DND-41 (cell line): ENCODE data around the gene STARD10.

ENCODE experiments used
- ATAC-seq: fragments of 200-7000 bp; cut with Tn5 transposase; 3 replicates; pipeline ENCODE4 v1.9.1; 2021; ENCODE audit warnings: low read depth; ENCODE audit not compliant: insufficient read depth
- DNase-seq: peaks from one replicate; pipeline ENCODE4 v3.0.0-alpha.2; 2020
- H2AFZ ChIP-seq: 2 replicates; pipeline ENCODE4 v1.6.0; 2012; ENCODE audit warnings: low read depth, low read length
- H3K27ac ChIP-seq: 2 replicates; pipeline ENCODE4 v1.5.1; 2012; ENCODE audit warnings: low read length, inconsistent platforms
- H3K27me3 ChIP-seq: fragments of 200-600 bp; sonication (generic); 2 replicates; pipeline ENCODE4 v1.6.0; 2012; ENCODE audit warnings: low read length, mild to moderate bottlenecking, inconsistent platforms; ENCODE audit not compliant: insufficient read depth, poor library complexity
- H3K36me3 ChIP-seq: 2 replicates; pipeline ENCODE4 v1.5.1; 2012; ENCODE audit warnings: low read length, inconsistent platforms; ENCODE audit not compliant: insufficient read depth
- H3K4me1 ChIP-seq: 2 replicates; pipeline ENCODE4 v1.5.1; 2012; ENCODE audit warnings: mild to moderate bottlenecking, low read length; ENCODE audit not compliant: insufficient read depth
- H3K4me2 ChIP-seq: 2 replicates; pipeline ENCODE4 v1.6.0; 2012; ENCODE audit warnings: mild to moderate bottlenecking, moderate library complexity, low read length, inconsistent platforms; ENCODE audit not compliant: insufficient read depth
- H3K4me3 ChIP-seq, 2 experiments: fragments of 200-600 bp in 1 of 2; shearing (Covaris generic) in 1 of 2; 2 replicates each; pipeline ENCODE4 v1.5.1; 2012 to 2016; ENCODE audit warnings: inconsistent platforms in 2 of 2, low read length in 2 of 2, mild to moderate bottlenecking in 2 of 2, low read depth in 1 of 2, moderate library complexity in 1 of 2
- H3K79me2 ChIP-seq: 2 replicates; pipeline ENCODE4 v1.6.0; 2012; ENCODE audit warnings: low read length, inconsistent platforms; ENCODE audit not compliant: insufficient read depth
- H3K9ac ChIP-seq: 2 replicates; pipeline ENCODE4 v1.6.0; 2012; ENCODE audit warnings: low read depth, mild to moderate bottlenecking, inconsistent platforms, low read length, moderate library complexity
- H3K9me3 ChIP-seq: 2 replicates; pipeline ENCODE4 v1.5.1; 2012; ENCODE audit warnings: low read length, moderate library complexity, mild to moderate bottlenecking, inconsistent platforms; ENCODE audit not compliant: insufficient read depth, severe bottlenecking
- H4K20me1 ChIP-seq: 2 replicates; pipeline ENCODE4 v1.6.0; 2012; ENCODE audit warnings: low read length; ENCODE audit not compliant: insufficient read depth
- CTCF ChIP-seq: IDR thresholded peaks from 2 replicates; pipeline ENCODE4 v1.5.1; 2012; ENCODE audit warnings: borderline replicate concordance, low read length, moderate library complexity, mild to moderate bottlenecking; ENCODE audit not compliant: poor library complexity, severe bottlenecking; ENCODE audit errors: extremely low read depth
- EZH2 ChIP-seq: IDR thresholded peaks from 3 replicates; pipeline ENCODE4 v1.6.1; 2012; ENCODE audit warnings: borderline replicate concordance, low read depth, mild to moderate bottlenecking, moderate library complexity, low read length, inconsistent platforms; ENCODE audit not compliant: severe bottlenecking

Gene STARD10

GRCh38 chr11:72716788-72717435 lies 76.9 kb downstream of the STARD10 start:
- DNase-seq (no peak), ATAC-seq (no peak)
- Histone ChIP-seq H3K79me2 (peaks cover 88% of the 10 kb centered on the region), H4K20me1 (peaks cover 62% of the 10 kb centered on the region), H3K4me1 (peaks cover 20% of the 10 kb centered on the region), H3K36me3 (peaks cover 75% of the 10 kb centered on the region), H3K4me3 (no peak overlapping the region), H3K4me2 (no peak overlapping the region), H3K9me3 (no peaks in the 10 kb centered on the region), H3K27ac (no peak overlapping the region), H2AFZ (no peak overlapping the region), H3K9ac (no peak overlapping the region), H3K27me3 (no peaks in the 10 kb centered on the region)
- TF ChIP-seq CTCF (no peak), EZH2 (no peak)

GRCh38 chr11:72716290-72716689 lies 77.6 kb downstream of the STARD10 start:
- Histone ChIP-seq H3K9ac (no peak overlapping the region), H3K9me3 (no peaks in the 10 kb centered on the region), H3K79me2 (peaks cover 82% of the 10 kb centered on the region), H3K27ac (no peak overlapping the region), H3K36me3 (peaks cover 77% of the 10 kb centered on the region), H3K27me3 (no peaks in the 10 kb centered on the region), H3K4me1 (peaks cover 14% of the 10 kb centered on the region), H4K20me1 (peaks cover 63% of the 10 kb centered on the region), H2AFZ (no peak overlapping the region), H3K4me3 (no peak overlapping the region), H3K4me2 (no peak overlapping the region)
- no peak for DNase-seq
- no peak for TF ChIP-seq CTCF
- TF ChIP-seq EZH2: no peak
- no peak for ATAC-seq

- peaks cover 44% of the 10 kb centered on the region for H4K20me1 ChIP-seq
Observed at GRCh38 chr11:72712841-72713240, 81.0 kb downstream of the STARD10 start.

More at GRCh38 chr11:72712841-72713240, 81.0 kb downstream of the STARD10 start:
- Histone ChIP-seq H3K36me3 (peaks cover 80% of the 10 kb centered on the region), H2AFZ (no peak overlapping the region), H3K4me3 (no peak overlapping the region), H3K4me1 (no peaks in the 10 kb centered on the region), H3K9me3 (no peaks in the 10 kb centered on the region), H3K27me3 (no peaks in the 10 kb centered on the region), H3K27ac (no peak overlapping the region), H3K79me2 (peaks cover 47% of the 10 kb centered on the region), H3K9ac (no peak overlapping the region), H3K4me2 (no peak overlapping the region)
- no peak for TF ChIP-seq EZH2
- TF ChIP-seq CTCF: no peak
- ATAC-seq (no peak), DNase-seq (no peak)
